Measurements from ENCODE around the gene CDC42EP5.
"Not testable (repeated sequence)": the region's sequence is repeated elsewhere in the genome, so short reads cannot be mapped to it uniquely, and the experiment has no call there.

The CDC42EP5 gene

GRCh38 chr19:54473071-54473891, at the start of gene CDC42EP5:
Gene CDC42EP5 (minus strand): TSS chr19:54473296. CDS start chr19:54465547, 7,749 bp downstream.
- no peak for DNase-seq

GRCh38 chr19:54521860-54522513, 48.9 kb upstream of the CDC42EP5 start:
- DNase-seq = no peak

DNA sequence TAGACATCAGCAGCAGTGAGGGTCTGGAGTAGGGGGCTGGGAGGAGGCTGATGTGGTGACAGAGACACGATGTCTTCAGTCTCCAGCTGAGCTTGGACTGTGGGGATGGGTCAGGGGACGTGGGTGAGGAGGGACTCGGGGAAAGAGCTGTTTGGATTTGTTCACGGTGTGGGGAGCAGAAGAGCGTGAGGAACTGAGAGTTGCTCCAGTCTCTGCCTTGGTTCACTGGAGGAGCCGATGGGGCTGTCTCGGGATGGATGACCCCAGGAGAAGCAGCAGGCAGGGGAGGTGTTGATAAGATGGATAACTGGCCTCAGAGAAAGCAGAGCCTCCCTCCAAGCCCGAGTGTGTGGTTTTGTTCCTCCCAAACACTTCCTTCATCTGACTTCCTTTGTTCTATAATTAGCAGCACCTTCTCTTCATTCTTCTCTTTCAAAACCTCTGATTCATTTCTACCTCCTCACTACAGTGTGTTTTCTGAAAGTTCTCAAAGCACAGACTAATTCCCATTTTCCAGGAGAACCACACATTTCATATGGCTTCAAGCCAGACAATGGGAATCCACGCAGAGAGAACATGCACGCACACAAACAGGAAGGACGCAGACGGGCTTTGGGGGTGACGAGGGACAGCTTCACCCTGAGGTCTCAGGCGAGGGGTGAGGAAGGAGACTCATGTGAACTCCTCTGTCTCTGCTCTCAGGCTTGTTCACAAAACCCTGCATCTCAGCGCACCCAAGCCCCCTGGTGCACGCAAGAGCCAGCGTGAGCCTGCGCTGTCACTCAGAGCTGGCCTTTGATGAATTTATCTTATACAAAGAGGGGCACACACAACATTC, 48.1 kb upstream of the CDC42EP5 start:
- no peak for DNase-seq

DNA sequence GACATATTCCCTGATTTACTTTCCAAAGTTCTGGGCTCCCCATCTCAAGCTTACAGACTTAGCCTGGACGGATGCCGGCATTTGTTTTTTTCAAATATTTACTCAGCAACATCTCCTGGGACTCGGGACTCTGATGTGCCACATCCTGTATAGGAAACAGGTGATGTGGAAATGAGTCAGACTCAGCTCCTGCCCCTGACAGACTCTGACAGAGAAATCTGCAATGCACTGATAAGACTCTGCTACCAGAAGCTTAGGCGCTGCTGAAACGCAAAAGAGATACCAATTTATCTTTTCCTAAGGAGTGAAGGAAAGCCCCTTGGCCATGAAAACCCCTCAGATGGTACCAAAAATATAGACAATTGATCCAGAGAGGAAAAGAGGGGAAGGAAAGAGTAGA, 45.7 kb upstream of the CDC42EP5 start:
- DNase-seq = no peak

GRCh38 chr19:54517483-54517882, 44.4 kb upstream of the CDC42EP5 start:
- peak; percentile 30 to 57 for DNase-seq

DNA sequence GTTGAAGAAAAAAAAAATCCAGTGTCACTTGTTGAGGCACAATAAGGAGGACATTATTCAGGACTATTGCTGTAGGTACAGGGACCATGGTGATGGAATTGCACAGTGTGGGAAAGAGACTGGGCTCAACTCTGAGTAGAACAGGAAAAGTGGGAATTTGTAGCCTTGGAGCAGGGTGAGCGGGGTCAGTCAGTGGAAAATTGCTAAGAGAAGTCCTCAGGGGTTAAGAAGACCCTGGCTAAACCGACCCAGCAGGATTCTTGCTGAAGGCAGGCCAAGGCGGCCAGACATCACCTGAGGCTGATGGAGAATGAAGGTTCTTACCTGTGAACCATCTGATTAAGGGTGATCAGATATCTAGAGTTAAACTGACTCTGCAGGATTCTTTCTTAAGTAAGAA, 42.1 kb upstream of the CDC42EP5 start:
- no peak for DNase-seq

DNA sequence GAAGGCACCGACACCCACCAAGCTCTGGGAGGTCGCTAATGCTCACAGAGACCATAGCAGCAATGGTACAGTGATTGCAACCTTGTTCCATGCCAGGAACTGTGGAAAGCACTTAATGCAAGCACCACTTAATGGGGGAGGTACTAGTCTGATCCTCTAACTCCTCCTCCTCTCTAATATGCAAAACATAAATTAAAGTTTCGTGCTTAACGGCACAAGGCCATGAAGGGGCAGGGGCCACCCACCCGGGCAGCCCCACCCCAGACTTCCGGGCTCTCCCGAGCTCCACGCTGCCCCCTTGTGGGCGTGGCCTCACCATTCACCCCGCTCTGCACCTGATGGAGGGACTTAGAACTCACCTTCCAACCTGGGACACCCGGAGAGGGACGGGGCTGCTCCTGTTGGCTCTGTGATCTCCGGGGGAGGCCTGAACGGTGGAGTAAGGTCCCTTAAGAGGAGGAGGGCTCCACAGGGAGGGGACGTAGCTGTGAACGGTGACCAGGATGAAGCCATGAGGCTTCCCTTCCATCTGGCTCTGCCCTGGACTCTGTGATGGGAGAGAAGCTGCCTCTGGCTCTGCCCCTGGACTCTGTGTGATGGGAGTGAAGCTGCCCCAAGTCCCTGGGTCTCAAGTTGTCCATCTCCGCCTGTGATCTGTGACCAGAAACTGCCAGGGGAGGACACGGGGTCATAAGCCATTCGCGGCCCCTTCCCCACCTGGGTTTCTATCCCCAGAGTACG, 36.3 kb upstream of the CDC42EP5 start:
- not testable (repeated sequence) for DNase-seq

DNA sequence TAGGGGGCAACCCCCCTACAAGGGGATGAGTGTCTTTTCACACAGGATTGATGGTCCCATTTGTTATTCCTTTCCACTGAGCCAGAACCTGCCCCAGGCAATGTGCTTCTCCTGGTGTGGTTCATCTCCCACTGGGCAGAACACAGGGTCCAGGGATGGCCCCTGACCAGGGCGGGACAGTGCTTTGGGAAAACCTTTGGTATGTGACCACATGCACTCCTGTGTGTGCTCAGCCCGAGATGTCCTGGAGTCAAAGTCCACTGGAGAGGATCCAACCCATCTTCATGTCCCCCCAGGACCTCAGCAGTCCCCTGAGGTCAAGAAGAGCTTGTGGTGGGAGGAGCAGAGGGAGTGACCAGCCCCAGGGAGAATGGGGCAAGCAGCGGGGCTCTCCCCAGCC, 35.4 kb upstream of the CDC42EP5 start:
- DNase-seq = not testable (repeated sequence)

DNA sequence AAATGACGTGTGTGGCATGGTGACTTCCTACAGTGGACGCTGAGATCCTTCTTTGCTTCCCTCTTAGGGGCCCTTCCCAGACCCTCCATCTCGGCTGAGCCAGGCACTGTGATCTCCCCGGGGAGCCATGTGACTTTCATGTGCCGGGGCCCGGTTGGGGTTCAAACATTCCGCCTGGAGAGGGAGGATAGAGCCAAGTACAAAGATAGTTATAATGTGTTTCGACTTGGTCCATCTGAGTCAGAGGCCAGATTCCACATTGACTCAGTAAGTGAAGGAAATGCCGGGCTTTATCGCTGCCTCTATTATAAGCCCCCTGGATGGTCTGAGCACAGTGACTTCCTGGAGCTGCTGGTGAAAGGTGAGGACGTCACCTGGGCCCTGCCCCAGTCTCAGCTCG, 34.7 kb upstream of the CDC42EP5 start:
- DNase-seq = no peak

- peak in 1 of 2 donors; percentile 16 for DNase-seq
These were observed 34.1 kb upstream of the CDC42EP5 start for GRCh38 chr19:54507038-54507717.

- DNase-seq = no peak
These were observed 33.0 kb upstream of the CDC42EP5 start for GRCh38 chr19:54506079-54506478.

DNA sequence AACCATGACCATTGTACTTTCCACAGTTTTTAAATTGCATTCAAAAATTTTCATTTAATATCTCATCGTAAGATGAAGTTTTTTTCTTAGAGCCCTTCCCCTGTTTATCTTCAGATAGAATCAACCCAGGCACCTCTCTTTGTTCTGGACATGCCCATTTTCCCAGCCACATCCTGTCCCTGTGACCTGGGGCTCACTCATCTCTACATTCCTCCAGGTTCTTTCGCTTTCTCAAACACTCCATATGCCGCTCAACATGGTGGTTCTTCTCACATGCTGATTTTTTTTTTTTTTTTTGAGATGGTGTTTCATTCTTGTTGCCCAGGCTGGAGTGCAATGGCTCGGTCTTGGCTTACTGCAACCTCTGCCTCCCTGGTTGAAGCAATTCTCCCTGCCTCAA, 32.4 kb upstream of the CDC42EP5 start:
- DNase-seq = not testable (repeated sequence)

DNA sequence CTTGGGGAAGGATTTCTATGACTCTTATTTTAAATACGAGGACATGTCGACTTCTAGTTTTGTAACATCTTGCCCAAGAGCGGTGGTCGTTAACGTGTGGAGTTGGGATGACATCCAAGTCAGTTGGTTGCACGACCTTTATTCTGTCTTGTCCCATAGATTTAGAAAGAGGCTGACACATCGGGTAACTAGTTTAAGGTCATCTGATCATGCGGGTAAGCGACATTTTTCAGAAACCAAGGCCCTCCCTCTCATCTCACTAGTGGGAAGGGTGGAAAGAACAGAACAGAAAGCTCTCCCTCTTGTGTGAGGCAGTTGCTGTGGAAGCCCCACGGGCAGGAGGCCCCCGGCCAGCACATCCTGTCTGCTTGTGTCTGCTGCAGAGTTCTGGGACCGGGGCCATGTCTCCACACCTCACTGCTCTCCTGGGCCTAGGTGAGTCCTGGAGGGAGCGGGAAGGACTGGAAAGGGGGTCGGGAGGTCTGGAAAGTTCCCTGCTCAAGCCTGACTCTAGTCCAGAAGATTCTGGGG, 29.5 kb upstream of the CDC42EP5 start, which contains the start of gene LAIR2:
LAIR2 (plus strand) TSS at position 314 of the 531 bp plus-strand sequence; CDS start at position 402, 88 bp downstream.
- DNase-seq = no peak

DNA sequence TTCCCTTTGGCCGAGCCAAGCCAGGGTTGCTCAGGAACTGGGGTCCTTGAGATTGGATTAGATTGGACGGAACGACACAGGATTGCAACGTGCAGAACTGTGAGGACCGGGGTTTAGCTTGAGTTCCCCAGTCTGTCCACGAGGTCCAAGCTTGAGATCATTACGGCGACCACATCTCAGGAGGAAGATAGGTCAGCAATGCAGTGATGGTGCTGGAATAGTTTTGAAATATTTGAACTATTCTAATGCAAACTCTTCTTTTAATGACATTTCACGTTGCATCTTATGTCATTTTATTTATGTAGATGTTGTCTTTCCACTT, 25.3 kb upstream of the CDC42EP5 start:
- DNase-seq = not testable (repeated sequence)

- DNase-seq = peak in 1 of 2 donors; percentile 35
These were observed 24.8 kb upstream of the CDC42EP5 start for GRCh38 chr19:54497747-54498450.

- DNase-seq = not testable (repeated sequence)
These were observed 22.2 kb upstream of the CDC42EP5 start for GRCh38 chr19:54495284-54495683.

- no peak for DNase-seq
These were observed 21.0 kb upstream of the CDC42EP5 start for GRCh38 chr19:54493967-54494585.

GRCh38 chr19:54493056-54493455, 20.0 kb upstream of the CDC42EP5 start:
- not testable (repeated sequence) for DNase-seq

- DNase-seq = no peak
These were observed 19.5 kb upstream of the CDC42EP5 start for GRCh38 chr19:54492568-54492967.

DNA sequence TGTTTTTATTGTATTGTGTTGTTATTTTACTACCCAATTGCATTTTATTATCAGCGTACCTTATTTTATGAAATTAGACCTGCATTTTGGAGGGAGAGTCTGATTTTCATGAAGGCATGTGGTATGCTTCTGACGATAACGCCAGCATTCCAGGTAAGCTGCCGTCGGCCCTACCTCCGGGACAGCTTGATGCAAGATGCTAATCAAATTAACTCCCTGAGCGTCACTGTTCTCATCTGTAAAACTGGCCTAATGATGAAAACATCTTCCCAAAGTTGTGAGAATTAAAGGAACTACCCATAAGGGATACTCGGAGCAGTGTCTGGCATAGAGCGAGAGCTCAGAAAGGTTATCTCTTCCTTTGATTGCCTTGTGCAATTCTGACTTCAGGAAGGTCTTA, 16.7 kb upstream of the CDC42EP5 start:
- DNase-seq = no peak

DNA sequence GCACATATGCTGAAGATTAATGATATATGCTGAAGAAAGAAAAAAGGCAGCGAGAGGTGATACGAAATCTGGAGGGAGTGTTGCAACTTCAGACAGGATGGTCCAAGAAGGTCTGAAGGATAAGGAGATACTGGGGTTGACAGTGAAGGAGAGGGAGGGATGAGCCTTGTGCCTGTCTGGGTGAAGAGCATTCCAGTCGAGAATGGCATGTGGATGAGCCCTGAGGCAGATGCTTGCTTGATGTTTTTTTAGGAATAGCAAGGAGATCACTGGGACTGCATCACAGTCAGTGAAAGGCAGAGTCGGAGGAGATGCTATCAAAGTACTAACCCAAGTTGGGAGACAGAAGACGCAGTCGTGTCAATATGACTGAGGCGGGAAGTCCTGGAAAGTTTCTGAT, 16.2 kb upstream of the CDC42EP5 start:
- DNase-seq = no peak

Measured in CD4-positive, alpha-beta T cell treated with Interferon alpha-2 for 1 hour (primary cell).